ENCODE measurements around the gene UBE4A.

UBE4A gene, protein sequence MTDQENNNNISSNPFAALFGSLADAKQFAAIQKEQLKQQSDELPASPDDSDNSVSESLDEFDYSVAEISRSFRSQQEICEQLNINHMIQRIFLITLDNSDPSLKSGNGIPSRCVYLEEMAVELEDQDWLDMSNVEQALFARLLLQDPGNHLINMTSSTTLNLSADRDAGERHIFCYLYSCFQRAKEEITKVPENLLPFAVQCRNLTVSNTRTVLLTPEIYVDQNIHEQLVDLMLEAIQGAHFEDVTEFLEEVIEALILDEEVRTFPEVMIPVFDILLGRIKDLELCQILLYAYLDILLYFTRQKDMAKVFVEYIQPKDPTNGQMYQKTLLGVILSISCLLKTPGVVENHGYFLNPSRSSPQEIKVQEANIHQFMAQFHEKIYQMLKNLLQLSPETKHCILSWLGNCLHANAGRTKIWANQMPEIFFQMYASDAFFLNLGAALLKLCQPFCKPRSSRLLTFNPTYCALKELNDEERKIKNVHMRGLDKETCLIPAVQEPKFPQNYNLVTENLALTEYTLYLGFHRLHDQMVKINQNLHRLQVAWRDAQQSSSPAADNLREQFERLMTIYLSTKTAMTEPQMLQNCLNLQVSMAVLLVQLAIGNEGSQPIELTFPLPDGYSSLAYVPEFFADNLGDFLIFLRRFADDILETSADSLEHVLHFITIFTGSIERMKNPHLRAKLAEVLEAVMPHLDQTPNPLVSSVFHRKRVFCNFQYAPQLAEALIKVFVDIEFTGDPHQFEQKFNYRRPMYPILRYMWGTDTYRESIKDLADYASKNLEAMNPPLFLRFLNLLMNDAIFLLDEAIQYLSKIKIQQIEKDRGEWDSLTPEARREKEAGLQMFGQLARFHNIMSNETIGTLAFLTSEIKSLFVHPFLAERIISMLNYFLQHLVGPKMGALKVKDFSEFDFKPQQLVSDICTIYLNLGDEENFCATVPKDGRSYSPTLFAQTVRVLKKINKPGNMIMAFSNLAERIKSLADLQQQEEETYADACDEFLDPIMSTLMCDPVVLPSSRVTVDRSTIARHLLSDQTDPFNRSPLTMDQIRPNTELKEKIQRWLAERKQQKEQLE

DNA sequence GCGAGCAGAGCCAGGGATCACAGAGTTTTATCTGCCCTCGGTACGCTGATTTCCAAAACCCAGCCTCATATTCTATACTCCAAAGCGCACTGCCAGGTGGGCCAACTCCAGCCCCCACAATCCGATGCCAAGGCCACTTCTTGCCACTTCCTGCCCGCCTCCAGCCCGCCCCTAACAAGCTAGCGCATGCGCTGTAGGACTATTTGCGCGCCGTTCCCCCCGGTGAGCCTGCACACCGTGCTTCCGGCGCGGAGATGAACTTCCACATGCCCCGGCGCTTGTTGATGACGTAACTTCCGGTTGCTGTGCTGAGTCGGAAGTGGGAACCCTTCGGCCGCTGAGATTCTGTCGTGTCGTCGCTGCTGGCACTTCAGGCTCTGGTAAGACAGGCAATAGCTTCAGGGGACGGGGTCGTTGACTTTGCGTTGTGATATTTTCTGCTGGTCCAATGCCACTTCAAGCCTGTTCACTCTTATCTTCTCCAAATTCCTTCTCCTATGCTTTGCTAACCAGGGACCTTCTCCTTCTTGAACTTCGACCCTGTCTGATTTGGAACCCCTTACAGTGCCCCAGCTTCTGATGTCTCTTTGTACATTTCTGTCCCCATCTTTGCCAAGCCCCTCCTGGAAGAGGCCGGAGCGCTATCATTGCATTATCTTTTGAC lies at the start of gene UBE4A:
UBE4A (plus strand) TSS at position 306 of the 664 bp plus-strand sequence. CDS start 5,481 bp downstream, outside the sequence.
- DNase-seq = peak; percentile 99

DNA sequence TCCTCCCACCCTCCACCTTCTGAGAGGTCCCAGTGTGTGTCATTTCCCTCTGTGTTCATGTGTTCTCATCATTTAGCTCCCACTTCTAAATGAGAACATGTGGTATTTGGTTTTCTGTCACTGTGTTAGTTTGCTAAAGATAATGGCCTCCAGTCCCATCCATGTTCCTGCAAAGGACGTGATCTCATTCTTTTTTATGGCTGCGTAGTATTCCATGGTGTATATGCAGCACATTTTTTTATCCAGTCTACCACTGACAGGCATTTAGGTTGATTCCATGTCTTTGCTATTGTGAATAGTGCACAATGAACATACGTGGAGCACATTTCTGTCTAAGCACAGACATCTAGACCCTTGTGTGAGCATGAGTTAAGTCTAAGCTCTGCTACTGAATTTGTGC lies 49.1 kb upstream of the UBE4A start:
- no peak for DNase-seq

DNA sequence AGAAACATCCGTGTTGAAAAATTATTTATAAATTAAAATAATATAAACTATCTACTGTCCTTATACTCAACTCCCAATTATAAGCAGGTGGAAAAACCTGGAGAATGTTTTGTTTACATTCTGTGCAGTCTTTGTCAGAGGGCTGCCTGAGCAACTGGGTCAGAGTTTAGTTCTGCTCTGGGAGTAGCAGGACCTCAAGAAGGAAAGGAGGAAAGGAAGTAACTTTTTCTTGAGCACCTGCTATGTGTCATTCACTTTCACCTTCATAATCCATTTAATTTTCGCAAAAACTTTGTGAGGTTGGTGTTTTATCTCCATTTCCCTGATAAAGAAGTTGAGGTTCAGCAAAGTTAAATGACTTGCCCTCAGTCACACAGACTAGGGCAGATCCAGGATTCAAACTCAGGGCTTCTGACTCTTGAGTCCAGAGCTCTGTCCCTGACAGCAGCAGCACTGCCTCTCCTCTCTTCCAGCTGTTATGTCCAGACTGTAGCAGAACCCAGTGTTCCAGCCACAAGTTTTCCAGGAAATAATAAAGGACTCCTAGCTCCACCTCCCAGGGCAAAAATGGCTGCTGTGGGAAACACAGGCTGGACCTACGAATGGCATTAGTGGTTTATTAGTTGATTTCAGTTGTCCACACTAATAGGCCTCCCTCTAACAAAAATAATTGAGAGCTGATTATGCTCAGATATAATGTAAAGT lies 48.5 kb upstream of the UBE4A start:
- DNase-seq = no peak

DNA sequence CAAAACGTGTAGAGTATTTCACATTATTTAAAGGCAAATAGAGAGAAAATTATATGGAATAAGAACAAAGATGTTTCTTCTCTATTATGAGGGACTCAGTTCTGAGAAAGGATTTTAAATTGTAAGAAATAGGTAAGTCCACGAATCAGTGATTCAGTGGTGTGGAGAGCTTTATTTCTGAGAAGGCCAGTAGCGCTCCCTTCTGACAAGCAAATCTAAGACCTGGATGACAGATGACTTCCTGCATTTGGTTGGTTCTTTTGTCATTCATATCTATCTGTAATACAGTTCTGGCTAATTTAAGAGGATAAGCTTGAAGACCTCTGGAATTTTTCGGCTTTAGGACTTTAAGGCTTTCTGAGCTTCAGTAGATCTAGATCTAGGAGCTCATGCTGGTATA lies 47.9 kb upstream of the UBE4A start:
- no peak for DNase-seq

DNA sequence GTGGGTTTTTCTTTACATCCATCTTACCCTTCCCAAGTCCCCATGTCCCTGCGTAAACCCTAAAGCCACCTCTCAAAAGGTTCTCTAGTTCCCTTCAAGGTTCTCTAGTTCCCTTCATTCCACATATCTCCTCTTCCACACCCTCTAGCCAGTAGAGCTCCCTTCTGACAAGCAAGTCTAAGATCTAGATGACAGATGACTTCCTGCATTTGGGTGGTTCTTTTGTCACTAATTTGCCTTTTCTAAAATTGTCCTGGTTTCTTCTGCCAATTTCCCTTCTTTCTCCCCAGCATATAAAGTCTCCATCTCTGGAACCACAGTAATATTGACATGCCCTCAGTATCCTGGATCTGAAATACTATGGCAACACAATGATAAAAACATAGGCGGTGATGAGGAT lies 47.1 kb upstream of the UBE4A start:
- no peak for DNase-seq

DNA sequence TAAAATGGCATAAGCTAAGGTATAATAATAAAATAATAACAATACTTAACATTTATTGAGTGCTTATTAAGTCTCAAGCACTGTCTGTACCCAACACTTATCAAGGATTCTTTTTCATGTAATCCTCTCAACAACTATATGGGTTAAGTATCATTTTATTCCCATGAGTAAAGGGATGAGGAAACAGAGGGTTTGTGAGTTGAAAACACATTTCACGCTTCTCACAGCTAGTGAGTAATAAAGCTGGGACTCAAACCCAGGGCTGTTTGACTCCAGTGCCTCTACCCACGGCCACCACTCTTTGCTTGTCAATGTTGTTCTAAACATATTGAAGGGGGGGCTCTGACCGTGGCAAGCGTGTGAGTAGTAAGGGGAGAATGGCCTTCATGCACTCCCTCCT lies 46.2 kb upstream of the UBE4A start:
- DNase-seq = no peak

DNA sequence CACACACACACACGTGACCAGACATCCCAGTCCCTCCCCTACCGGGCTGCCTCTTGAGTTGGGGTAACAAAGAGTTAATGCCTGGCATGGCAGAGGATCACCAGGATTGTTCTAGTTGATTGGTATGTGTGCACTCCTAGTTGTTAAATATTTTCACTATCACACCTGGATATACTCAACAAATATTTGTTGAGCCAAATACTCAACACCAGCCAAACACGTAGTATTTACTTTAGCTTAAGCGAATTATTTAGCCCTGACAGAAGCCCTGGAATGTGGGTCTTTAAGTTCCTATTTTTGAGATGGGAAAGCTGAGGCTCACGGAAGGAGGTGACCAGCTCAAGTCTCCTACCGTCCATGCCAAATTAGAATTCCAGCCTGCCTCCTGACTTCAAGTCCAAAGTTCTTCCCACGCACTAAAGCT lies 44.4 kb upstream of the UBE4A start:
- no peak for DNase-seq

DNA sequence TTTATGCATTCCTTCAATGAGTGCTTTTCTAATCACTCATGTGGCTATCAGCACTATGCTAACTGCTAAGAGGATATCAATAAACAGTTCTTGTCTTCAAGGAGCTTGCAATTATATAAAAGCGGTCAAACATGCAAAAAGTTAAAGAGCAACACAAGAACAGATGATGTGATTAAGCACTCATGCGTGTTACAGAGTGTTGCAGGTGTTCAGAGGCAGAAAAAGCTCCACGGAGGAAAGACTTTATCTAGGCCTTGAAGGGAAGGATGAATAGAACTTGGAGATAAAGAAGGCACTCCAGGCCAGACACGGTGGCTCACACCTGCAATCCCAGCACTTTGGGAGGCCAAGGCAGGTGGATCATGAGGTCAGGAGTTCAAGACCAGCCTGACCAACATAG lies 41.3 kb upstream of the UBE4A start:
- DNase-seq = no peak

DNA sequence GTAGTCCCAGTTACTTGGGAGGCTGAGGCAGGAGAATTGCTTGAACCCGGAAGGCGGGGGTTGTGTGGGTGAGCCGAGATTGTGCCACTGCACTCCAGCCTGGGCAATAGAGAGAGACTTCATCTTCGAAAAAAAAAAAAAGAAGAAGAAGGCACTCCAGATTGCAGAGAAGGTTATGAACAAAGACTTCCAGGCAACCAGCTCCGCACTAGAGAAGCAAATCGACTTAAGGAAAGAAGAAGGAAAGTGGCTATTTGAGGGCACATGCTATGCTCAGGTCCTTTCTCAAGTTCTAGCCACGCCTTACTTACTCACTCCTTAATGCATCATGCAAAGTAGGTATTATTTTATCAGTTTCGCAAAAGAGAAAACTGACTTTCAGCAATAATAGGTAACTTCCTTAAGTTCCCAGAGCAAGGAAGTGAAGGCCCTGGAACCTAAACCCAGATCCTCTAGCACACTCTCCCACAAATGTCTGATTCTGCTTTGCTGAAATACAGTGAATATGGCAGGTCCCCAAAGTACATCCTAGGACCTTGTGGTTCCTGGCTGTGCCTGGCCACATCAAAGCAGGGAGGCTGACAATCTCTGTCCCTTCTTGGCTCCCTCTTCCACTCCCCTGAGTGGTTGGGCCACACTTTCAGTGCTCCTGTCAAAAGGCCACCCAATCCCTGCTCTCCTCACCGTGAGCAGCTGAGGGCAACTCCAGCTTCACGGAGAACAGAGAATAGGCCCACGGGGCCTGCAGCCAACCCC lies 40.6 kb upstream of the UBE4A start:
- no peak for DNase-seq

DNA sequence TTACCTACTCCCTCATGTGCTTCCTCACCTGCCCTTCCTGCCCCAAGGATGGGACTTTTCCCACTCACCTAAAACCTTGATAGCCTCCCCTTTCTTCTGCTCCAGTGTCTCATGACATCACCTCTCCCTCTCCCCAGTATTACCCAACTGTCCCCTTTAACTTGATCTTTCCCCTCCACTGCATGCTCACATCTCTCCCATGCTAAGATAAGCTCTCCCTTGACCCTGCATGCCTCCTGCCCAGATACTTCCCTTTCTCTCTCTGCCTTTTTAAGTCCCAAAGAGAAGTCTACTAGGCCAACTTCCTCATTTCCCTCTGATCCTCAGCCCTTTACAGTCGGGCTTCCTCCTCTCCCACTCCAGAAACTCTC lies 40.1 kb upstream of the UBE4A start:
- DNase-seq = no peak

DNA sequence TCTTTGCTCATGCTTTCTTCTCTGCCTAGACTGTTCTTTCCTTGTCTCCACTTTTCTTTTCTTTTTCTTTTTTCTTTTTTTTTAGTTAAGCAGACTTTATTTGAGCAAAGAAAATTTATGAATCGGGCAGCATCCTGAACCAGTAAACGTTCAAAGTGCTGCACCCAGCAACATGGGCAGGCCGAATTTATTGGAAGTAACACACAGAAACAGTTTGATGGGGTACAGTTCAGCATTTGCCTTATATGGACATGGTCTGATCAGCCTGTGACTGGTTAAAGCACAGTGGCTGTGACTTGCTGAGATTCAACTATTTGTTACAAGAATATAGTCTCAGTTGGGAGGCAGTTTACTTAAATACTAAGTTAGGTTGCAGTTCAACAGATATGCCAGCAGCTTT lies 38.9 kb upstream of the UBE4A start:
- DNase-seq = no peak

DNA sequence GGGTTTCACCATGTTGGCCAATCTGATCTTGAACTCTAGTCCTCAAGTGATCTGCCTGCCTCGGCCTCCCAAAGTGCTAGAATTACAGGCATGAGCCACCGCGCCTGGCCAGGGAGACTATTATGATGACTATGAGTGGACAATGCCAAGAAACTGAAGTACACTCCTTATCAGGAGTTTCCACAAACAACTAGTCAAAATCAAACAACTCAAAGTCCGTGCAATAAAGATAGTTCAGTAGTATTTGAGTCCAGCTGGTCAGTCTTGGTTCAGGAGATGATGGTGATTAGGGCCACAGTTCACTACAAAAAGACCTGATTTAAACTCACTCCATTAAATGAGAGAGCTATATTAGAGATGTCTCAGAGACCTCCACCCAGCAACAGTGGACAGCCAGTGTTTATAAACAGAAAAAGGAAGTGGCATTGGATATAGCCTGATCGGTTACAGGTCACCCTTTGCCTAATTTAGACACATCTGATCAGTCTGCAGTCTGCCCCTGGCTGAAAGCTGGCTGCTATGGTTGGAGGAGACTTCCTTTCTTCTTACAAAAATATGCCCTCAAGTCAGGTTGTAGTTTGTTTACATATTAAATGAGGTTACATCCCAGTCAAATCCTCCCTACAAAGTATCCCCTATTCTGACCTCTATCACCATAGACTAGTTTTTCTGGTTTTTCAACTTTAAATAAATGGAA lies 37.9 kb upstream of the UBE4A start:
- DNase-seq = no peak

DNA sequence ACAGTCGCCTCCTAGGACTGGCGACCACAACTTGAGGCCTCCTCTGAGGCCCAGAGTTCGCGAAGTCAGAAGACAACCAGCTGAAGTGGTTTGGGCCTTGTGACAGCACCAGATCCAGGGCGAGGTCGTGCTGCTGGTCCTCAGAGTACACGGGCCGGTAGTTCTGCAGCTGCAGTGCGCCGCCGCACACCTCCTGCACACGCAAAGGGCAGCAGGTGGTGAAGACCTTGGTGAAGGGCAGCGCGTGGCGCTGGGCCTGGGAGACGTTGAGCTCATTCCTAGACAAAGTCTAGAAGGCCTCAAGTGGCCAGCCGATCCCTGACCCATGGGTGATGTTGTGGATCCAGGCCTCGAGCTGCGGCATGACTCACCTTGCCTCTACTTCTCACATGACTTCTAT lies 36.7 kb upstream of the UBE4A start:
- no peak for DNase-seq

DNA sequence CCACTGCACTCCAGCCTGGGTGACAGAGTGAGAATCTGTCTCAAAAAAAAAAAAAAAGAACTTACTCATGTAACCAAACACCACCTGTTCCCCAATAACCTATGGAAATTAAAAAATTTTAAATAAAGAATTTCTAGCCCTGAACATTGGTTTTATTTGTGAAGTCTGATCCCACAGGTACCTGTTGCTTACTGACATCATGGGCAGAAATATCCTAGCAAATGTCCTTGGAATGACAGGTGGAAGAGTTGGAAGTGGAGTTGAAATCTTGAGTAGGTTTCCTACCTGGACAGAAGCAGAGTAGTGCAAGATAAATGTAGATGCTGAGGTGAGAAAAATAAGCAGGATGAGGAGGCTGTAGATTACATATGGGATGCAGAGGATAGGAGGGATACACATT lies 34.1 kb upstream of the UBE4A start:
- DNase-seq = no peak

DNA sequence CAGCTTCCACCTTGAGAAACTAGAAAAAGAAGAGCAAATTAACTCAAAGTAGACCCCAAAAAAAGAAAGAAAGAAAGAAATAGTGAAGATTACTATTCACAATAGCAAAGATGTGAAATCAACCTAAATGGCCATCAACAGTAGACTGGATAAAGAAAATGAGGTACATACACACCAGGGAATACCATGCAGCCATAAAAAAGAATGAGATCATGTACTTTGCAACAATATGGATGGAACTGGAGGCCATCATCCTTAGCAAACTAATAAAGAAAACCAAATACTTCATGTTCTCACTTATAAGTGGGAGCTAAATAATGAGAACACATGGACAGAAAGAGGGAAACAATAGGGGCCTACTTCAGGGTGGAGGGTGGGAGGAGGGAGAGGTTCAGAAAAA lies 30.7 kb upstream of the UBE4A start:
- no peak for DNase-seq

DNA sequence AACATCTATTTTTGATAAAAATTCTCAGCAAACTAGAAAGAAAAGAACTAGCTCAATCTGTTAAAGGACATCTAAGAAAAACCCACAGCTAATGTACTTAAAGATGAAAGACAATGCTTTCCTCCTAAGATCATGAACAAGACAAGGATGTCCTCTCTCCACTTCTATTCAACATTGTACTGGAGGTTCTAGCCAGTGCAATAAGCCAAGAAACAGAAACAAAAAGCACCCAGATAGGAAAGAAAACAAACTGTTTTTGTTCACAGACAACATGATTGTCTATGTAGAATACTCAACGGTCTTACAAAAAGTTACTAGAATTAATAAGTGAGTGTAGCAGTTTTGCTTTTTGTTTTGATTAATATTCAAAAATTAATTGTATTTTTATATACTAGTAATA lies 24.7 kb upstream of the UBE4A start:
- DNase-seq = no peak

DNA sequence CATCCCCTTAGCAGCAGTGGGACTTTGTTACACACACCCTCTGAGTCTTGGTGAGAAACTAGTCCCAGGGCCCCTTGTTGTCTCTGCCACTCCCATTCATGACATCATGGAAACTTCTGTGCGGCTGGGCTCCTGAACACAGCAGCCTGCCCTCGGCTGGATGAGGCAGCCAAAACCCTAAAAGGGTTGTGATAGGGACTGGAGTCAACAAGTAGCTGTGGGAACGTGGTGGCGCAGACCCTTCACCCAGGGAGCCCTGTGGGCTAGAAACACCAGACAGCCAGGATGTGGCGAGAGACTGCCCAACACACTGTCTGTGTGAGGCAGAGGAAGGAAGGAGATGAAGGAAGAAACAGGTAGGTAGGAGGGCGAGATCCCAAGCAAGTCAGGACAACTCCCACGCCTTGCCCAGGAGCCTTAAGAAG lies 20.8 kb upstream of the UBE4A start:
- peak; percentile 44 for DNase-seq

DNA sequence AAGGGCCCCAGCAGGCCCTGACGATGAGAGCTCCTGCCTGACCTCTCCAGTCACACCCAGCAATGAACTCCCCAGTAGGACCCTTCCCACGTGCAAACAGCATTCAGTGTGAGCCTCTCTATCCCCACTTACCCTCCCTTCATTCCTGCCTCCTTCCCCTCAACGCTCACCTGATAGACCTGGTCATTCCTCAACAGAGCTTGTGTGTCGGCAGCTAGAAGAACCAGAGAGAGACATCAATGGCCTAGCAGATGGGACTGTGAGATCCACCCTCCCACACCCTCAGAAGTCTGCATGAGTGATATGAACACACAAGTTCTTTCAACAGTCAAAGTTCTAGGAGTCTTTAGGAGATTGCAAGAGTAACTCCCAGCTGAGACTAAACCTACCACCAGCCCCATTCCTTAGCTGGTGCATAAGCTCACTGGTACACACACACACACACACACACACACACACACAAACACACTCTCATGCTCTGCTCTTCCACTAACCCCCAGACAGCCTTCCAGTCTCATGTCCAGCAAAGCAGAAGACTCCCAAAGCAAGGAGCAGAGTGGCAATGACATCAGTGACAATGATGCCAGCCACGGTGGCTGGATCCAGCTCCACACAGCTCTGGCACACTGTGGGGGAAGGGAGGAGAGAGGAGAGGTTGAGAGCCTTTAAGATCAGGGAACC lies 20.0 kb upstream of the UBE4A start:
- no peak for DNase-seq

DNA sequence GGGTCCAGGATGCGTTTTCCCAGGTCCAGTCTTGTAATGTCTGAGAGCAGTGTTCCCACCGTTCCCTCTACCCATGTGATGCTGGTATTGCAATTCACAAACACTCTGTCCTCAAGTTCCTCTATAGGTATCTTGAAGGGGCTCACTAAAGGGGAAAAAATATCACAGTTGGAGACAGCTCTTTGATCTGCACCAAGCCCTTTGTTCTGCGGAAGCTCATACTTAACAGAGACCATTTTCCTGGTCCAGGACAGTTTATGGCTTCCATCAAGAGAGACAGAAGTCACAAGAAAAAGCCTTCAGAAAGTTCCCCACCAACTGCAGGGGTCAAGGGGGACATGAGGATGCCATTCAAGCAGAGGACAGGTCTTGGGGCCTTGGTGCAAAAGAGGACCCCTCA lies 19.0 kb upstream of the UBE4A start:
- no peak for DNase-seq

DNA sequence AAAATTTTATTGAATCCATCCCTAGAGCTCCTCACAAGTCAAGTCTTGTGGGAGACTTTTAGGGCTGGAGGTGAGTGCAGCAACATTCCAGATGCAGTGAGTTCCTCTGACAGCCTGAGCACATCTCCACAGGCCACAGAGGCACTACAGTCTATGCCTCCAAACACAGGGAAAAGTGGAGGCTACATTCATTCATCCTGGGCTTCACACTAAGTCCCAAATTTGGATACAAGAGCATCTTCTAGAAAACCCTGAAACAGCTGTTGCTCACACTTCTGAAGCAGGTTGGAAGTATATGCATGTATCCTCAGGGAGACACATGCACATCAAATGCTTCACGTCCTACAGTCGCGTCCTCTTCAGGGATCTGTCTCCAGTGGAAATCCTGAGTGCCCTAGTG lies 18.1 kb upstream of the UBE4A start:
- no peak for DNase-seq
